Activated naive CD4-positive, alpha-beta T cell (primary cell): ENCODE results near the gene ACER3.
A peak's percentile ranks its signal among the peaks of the same experiment; 100 is the strongest.
"Not testable (repeated sequence)": the region's sequence is repeated elsewhere in the genome, so short reads cannot be mapped to it uniquely, and the experiment has no call there.

Source experiments
- DNase-seq, 4 experiments: peaks; one replicate each; lab custom pipeline; 2025; lab: John Stamatoyannopoulos, UW

The ACER3 gene

DNA sequence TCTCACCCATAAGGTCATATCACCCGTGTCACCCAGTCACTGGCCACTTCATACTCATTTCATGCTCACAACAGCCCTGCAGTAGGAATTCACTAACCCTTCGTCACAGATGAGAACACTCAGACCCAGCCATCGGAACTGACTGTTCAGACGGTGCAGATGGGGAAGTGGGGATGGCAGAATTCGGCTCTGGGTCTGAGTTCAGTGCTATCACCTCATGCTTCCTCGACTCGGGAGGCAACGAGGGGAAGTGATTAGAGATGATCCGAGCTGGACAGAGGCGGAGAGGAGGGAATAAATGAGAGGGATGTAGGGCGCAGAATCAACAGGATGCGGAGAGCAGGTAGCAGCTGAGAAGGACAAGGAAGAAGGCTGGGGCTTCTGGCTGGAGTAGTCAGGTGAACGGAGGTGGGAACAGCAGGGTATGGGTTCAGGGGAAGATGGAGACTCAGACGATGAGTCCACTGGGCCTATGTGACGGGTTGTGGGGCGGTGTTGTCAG, 178.2 kb downstream of the ACER3 start:
- DNase-seq = no peak

GRCh38 chr11:77039491-77040400, 179.0 kb downstream of the ACER3 start:
- no peak for DNase-seq

DNA sequence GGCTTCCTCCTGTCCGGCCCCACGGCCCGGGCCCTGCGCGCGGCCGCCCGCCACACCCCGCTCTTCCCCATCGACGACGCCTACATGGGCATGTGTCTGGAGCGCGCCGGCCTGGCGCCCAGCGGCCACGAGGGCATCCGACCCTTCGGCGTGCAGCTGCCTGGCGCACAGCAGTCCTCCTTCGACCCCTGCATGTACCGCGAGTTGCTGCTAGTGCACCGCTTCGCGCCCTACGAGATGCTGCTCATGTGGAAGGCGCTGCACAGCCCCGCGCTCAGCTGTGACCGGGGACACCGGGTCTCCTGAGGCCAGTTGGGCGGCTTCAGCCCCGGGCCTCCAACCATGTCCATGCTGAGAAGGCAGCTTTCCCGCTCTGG, 179.7 kb downstream of the ACER3 start:
- DNase-seq = no peak

- no peak for DNase-seq
These were observed 180.2 kb downstream of the ACER3 start for GRCh38 chr11:77040889-77041288.

- DNase-seq = no peak
These were observed 181.5 kb downstream of the ACER3 start for GRCh38 chr11:77042111-77042726.

GRCh38 chr11:77044356-77044755, 183.6 kb downstream of the ACER3 start:
- DNase-seq = no peak

GRCh38 chr11:77044886-77045285, 184.2 kb downstream of the ACER3 start:
- DNase-seq = no peak

DNA sequence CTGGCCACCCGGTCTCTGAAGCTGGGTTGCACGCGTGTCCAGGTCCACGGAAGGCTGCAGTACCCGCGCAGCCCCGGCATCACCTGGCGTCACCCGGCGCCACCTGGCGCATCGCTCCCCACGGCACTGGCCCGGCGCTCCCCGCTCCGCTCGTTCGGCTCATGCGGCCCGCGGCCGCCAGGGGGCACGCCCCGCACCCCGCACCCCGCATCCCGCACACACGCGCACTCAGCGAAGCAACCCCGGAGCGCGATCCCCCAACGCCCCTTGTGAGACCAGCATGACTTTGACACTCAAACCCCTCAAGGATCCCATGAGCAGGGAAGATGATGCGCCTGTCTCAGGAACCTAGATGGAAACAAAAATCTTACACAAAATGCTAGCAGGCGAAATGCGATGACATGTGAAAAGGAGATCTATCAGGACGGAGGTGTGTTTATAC, 185.4 kb downstream of the ACER3 start:
- peak in 3 of 4 experiments; percentile 21 to 57 (median 31) for DNase-seq

GRCh38 chr11:77047007-77047927, 186.5 kb downstream of the ACER3 start:
- peak in 2 of 4 experiments; percentile 44 to 48 for DNase-seq

- not testable (repeated sequence) for DNase-seq
These were observed 187.3 kb downstream of the ACER3 start for GRCh38 chr11:77047928-77048446.

DNA sequence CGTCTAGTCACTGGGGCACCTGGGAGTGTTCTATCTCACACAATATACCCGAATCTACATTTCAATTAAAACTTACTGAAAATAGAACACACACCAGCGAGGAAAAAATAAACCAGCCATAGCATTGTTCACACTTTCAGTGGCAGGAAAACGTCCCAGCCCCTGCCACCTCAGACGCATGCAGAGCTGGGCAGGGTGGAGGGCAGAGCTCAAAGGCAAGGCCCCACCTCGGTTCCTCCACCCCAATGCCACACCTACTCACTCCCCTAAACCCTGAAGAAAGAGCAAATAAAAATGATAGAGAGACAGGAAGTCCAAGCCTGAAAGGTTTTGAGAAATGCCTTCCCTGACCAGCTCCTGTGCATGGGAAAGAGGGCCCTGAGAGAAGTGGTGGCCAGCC, 188.3 kb downstream of the ACER3 start:
- no peak for DNase-seq

DNA sequence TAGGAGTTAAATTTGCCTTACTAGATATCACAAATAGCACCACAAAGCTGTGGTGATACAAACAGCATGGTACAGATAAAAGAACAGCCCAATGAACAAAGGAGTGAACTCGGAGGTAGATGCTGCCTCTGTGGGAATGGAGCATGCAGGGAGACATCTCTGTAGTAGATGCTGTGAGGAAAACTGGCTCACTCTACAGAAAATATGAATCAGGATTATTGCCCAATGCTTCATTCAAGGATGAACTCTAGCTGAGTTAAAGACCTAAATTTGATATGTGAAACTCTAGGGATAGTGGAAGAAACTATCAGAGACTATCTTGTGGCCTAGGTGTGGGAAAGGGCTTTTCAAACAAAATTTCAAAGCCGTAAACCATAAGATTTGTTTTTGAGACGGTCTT, 190.8 kb downstream of the ACER3 start:
- DNase-seq = no peak

DNA sequence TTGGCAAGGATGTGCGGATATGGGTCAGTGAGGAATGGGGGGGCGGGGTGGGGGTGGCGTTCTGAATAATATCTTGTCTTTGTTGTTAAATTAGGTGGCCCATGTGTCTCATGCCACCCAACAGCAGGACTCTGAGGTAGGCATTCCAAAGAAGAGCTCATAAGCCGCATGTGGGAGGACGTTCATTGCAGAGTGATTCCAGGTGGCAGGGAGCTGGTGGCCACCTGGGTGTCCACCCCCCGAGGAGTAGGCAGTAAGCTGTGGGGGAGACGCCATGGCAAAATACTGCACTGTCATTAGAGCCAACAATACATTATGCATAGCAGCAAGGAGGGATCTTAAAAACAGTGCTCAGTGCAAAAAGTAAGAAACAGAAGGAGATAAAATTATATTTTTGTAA, 191.8 kb downstream of the ACER3 start:
- no peak for DNase-seq

GRCh38 chr11:77053217-77054015, 192.7 kb downstream of the ACER3 start:
- no peak for DNase-seq

DNA sequence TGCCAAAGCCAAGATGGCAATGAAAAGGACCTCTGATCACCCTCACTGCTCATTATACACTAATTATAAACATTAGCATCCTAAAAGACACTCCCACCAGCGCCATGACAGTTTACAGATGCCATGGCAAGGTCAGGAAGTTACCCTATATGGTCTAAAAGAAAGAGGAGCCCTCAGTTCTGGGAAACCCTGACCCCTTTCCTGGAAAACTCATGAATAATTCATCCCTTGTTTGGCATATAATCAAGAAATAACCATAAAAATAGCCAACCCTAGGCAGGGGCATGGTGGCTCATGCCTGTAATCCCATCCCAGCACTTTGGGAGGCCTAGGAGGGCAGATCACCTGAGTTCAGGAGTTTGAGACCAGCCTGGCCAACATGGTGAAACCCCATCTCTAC, 193.4 kb downstream of the ACER3 start:
- no peak for DNase-seq

DNA sequence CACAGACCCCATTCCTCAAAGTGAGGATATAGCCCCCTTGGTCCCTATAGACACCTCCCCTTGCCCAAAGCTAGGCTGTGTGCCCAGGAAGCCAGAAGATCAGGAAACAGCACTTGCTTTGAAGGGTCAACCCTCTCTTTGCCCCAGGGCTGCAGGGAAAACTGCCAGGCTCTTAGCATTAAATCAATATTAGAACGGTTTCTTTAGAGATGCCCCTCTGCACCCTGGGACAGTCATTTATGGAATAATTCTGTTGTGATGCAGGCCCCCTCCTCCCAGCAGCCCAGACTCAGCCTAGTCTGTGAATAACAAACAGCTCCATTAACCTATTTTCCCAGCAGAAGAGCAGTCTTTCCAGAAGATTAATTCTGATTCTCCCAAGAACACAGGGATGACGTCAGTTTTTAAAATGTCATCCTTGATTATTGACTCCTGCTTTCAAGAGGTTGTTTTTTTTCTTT, 194.4 kb downstream of the ACER3 start:
- DNase-seq = no peak

DNA sequence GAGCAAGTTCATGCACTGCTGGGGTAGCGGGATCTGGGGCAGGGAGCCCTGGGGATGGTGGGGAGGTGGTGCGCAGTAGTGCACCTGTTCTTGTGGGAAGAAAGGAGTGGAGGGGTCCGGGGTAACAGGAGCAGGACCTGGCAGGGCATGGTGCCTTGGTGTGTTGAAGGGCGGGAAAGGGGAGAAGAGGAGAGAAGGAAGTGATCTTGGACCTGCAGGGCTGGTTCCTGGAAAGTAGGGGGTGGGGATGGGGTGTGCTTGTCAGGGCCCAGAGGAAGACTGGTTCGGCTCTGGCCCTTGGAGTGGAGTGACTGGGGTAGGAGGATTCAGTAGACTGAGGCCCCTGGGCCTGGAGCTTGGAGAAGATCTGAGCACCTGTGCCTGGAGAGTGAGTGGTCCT, 195.2 kb downstream of the ACER3 start:
- no peak for DNase-seq

GRCh38 chr11:77056814-77057402, 196.2 kb downstream of the ACER3 start:
- DNase-seq = no peak

DNA sequence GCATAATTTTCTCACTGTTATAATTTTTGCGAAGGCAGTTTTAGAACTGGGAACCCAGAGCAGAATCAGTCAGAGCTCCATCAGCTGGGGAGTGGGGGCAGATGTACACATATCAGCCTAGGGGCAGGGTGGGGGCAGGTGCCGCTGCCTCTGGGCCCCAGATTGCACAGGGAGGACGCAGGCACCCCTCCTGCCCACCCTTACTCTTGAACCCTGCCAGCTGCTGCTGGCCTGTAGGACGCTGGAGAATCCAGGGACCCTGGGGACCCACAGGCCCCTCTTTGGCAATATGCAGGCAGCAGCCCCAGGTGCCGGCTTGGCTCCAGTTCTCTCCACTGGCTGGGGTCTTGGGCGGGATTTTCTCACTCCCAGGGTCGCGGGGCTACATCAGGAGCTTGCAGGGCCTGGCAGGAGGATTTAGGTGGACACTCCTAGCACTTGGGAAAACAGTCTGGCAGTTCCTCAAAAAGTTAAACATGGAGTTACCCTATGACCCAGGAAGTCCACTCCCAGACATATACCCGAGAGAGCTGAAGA, 197.3 kb downstream of the ACER3 start:
- no peak for DNase-seq

DNA sequence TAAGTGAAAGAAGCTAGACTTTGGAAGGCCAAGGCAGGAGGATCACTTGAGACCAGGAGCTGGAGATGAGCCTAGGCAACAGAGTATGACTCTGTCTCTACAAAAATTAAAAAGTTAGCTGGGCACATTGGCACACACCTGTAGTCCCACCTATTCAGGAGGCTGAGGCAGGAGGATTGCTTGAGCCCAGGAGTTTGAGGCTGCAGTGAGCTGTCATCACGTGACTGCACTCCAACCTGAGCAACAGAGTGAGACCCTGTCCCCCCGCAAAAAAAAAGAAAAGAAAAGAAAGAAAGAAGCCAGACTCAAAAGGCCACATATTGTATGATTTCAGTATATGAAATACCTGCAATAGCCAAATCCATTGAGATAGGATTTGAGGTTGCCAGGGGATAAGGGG, 198.2 kb downstream of the ACER3 start:
- no peak for DNase-seq
